HG02852 (cell line): ENCODE measurements around the gene KLHL22.
"Not testable (repeated sequence)": the region's sequence is repeated elsewhere in the genome, so short reads cannot be mapped to it uniquely, and the experiment has no call there.

ENCODE experiments used
- ATAC-seq: cut with Tn5 transposase; IDR thresholded peaks from one replicate; pipeline ENCODE4 v1.9.1; 2021; ENCODE audit warnings: mild to moderate bottlenecking, moderate library complexity; ENCODE audit not compliant: unreplicated experiment

The KLHL22 gene, protein sequence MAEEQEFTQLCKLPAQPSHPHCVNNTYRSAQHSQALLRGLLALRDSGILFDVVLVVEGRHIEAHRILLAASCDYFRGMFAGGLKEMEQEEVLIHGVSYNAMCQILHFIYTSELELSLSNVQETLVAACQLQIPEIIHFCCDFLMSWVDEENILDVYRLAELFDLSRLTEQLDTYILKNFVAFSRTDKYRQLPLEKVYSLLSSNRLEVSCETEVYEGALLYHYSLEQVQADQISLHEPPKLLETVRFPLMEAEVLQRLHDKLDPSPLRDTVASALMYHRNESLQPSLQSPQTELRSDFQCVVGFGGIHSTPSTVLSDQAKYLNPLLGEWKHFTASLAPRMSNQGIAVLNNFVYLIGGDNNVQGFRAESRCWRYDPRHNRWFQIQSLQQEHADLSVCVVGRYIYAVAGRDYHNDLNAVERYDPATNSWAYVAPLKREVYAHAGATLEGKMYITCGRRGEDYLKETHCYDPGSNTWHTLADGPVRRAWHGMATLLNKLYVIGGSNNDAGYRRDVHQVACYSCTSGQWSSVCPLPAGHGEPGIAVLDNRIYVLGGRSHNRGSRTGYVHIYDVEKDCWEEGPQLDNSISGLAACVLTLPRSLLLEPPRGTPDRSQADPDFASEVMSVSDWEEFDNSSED

DNA sequence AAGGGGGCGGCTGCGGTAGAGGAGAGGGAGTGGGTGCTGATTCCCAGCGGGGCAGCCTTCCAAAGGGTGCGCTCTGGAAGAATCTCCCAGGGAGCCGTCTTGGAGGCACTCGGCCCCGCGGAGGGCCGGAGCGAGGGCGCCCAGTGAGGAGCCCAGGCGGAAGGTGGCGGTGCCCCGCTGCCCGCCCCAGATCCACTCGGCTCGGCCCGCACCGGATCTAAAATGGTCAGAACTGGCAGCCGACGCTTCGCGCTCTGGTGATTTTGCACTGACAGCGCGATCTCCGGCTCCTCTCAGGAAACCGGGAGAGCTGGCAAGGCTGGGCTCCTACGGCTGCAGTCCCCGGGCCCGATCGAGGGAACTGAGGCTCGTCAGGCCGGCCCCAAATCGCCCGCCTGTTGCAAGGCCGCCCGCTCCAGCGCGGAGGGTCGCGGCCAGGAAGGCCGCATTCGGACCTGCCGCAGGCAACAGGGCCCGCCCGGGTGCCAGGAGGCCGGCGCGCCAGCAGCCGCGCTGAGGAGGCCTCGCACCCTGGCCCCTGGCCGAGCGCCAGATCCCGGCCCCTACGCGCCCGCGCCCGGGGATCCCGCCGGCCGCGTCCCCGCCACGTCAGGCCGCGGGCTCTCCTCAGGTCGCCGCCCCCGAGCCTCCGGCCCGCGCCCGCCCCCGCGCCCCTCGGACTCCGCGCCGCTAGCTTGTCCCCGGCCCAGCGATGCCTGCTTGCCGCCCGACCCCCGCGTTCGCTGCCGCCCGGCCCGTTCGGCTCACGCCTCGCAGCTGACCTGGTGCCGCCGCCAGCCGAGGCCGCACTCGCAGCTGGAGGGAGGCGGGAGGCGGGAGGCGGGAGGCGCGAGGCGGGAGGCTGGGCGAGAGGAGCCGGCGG, at the start of gene KLHL22:
KLHL22 (minus strand) TSS at position 818 of the 883 bp plus-strand sequence. CDS start 6,584 bp downstream, outside the sequence.
- peak; percentile 38 for ATAC-seq

DNA sequence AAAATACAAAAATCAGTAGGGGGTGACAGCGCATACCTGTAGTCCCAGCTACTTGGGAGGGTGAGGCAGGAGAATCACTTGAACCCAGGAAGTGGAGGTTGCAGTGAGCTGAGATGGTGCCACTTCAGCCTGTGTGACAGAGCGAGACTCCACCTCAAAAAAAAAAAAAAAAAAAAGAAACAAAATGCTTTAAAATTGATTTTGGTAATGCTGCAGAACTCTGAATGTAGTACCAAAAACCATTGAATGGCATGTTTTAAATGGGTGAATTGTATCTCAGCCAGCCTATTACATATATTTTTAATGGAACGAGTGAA, 49.7 kb upstream of the KLHL22 start:
- not testable (repeated sequence) for ATAC-seq

DNA sequence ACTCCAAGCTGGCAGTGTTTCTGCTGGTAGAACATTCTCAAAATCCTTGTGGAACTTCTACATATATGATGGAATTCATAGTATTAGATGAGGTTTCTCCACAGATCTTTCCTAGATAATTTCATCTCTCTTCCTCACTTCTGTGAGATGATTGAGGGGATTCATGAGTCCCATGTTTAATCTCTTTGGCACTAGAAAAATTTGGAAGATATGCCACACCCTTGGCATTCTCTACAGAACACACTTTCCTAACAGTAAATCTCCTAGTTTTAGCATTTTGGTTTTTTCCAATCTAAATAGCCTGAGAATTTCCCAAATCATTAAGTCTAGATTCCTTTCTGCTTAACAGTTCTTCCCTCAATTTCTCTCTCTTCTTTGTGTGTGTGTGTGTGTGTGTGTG, 47.1 kb upstream of the KLHL22 start:
- no peak for ATAC-seq

DNA sequence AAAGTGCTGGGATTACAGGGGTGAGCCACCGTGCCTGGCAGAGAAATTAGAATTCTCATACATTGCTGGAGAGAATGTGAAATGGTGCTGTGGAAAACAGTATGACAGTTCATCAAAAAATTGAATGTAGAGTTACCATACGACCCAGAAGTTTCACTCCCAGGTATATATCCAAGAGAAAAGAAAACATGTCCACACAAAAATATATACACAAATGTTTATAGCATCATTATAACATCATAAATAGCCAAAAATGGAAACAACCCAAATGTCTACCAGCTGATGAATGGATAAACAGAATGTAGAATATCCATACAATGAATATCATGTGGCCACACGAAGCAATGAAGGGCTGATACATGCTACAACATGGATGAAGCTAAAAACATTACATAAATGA, 46.5 kb upstream of the KLHL22 start:
- ATAC-seq: no peak

DNA sequence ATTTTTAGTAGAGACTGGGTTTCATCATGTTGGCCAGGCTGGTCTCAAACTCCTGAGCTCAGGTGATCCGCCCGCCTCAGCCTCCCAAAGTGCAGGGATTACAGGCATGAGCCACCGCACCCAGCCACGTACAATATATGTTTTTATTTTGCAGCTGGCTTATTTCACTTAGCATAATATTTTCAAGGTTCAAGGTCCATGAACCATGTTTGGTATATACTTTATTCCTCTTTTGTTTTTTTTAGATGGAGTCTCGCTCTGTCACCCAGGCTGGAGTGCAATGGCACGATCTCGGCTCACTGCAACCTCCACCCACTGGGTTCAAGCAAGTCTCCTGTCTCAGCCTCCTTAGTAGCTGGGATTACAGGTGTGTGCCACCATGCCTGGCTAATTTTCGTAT, 43.3 kb upstream of the KLHL22 start:
- not testable (repeated sequence) for ATAC-seq

DNA sequence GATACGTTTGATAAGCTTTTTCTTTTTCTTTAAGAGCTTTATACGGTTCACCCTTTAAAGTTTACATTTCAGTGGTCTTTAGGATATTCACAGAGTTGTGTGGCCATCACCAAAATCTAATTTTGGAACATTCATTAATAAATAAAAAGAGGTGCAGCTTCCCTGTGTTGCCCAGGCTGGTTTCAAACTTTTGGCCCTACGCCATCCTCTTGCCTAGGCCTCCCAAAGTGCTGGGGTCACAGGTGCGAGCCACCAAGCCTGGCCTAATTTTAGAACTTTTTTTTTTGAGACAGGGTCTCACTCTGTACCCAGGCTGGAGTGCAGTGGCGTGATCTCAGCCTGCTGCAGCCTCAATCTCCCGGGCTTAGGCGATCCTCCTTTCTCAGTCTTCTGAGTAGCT, 42.4 kb upstream of the KLHL22 start:
- ATAC-seq: no peak

DNA sequence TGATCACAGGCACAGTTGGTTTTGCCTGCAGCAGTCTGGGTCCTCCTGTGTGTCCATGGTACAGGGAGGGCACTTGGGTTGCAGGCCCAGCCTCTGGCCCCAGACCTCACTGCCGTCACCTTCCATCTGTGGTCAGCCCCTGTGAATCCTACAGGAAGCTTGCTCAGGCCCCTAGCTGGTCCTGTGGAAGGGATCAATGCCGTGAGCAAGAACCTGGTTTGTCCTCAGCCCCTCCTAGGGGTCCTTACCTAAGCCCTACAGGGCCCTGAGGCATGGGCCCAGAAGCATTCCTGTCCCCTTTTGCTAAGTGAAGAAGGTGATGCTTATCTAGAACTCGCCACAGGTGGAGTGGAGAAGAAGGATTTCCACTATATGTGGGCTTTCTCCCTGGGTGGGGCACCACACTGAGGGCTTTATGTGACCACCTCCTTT, 41.7 kb upstream of the KLHL22 start:
- no peak for ATAC-seq

DNA sequence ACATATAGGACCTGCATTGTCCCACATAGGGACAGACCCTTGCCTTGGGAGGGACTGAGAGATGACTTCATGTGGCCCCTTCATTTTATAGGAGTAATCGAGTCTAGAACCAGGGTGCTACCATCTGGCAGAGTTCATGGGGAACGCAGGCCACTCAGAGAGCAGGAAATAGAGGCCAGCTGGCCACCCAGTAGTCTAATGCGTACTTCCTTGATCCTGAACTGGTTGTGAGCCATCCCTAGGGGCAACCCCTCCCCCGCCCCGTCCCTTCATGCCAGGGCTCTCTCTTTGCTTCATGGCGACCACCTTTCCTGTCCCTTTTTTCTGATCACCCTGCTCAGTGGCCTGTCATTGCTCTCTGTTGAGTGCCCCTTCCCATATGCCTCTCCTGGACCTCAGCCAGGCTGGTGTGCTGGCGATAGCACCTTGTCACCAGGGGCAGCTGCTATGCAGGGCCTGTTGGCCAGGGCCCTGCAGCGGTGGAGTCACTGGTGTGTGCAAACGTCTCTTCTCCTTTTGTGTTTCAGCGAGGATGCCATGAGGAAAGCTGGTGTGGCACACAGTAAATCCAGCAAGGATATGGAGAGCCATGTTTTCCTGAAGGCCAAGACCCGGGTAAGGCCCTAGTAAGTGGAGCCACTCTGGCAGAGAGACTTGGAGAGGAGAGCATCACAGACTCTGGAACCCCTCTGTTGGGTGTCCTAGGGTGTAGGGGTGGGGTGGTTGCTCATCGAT, 41.2 kb upstream of the KLHL22 start:
- ATAC-seq: no peak

DNA sequence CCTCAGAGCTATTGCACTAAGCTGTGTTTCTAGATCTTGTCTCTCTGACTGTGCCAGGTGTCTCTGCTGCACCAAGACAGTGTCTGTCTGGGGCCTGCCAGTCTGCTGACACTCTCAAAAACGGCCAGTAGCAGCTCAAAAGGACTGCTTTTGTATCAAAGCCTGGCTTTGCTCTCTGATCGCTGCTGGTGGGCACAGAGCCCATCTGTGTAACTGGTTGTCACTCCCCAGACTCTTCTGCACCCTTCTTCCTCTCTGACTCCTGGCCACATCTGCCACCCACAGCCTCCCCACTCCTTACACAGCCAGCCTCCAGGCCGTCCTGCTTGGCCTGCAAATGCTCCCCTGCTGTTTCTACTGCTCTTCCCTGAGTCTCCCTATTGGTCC, 38.3 kb upstream of the KLHL22 start:
- ATAC-seq: no peak

DNA sequence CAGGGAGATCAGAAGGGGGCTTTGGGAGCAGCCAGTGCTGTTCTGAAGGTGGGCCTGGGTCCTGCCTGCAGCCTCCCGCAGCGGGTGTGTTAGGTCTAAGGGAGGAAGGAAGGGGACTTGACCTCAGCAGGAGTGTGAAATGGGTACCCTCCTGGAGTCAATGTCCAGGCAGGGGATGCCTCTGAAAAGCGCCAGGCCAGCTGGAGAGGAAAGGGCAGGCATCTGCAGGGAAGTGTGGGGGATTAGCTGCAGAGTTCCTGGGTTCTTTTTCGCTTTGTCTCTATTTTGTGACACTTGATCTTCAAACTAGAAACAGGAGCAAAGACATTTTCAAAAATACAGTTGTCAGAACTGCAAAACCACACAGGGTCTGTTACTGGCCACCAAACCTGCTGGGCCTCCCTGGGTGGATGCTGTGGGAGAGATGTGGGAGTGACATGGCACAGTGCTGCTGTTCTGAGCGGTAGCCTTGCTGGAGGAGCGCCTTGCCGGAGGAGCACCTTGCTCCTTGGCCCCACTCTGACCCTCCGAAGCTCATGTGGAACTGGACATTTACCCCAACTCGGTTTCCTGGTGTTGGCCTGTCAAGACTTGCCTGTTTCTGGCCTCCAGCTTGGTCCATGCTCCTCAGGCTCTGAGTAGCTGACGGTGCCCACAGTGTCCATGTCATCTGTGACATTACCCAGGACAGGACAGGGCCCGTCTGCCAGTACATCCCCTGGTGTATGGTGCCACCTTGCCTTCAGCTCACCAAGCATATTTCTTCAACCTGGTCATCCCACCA, 37.7 kb upstream of the KLHL22 start:
- no peak for ATAC-seq

DNA sequence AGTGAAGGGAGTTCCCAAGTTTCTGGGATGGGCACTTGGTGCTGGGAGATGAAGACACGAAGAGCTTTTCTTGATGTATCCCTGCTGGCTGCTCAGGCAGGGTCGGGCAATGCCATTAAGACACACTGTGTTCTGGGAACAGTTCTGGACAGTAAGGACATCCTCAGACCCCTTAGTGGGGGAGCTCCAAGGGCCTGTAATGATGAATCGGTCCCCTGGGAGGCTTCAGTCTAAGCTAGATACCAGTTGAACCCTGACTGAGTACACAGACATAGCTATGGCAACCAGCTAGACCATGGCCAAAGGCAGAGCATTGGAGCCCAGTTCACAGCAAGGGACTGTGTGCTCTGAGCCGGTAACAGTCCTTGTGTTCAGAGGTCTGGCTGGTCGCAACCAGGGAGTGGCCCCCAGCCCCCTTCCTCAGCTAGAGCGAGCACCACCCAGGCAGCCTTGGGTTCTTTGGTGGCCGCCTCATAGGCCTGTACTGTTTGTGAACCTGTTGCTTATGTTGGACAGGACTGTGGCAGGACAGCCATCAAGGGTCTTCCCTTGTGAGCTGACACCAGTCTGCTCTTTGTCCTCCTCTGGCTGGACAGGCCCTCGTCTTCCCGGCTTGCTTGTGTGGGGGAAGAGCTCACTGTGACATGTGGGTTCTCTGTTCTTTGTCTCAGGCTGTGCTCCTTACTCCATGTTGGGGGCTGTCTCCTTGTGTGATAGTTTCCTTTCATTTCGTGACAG, 36.8 kb upstream of the KLHL22 start:
- no peak for ATAC-seq

DNA sequence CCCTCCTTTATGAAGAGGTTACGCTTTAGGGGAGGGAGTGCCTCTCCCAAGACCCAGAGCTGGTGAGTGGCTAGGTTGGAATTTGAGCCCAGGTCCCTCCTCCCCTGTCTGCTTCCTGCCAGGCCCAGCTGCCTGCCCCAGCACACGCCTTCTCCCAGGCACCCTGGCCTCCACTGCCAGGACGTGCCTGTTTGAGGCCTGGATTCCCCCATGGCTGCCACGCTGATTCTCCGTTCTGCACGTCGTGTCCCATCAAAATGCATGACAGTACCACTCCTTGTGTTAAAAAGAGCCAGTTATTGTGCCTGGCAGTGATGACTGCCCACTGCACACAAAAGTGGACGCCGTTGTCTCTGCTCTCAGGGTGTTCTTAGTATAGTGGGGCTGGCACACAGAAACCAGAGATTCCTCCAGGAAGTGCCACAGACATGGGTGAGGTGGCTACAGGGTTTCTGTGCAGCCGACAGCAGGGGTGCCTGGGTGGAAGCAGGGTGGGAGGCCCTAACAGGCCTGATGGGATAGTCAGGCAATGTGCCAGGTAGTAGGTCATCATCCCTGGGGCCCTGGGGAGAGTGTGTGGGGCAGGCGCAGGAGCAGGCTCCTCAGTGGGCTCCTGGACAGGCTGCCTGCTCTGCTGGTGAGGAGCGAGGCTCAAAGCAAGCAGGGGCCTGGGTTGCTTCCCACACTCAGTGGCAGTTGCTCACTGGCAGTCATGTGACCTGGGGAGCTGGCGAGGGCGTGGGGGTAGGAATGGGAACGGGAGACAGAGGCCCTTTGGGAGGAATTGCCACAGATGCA, 36.0 kb upstream of the KLHL22 start:
- ATAC-seq: no peak

DNA sequence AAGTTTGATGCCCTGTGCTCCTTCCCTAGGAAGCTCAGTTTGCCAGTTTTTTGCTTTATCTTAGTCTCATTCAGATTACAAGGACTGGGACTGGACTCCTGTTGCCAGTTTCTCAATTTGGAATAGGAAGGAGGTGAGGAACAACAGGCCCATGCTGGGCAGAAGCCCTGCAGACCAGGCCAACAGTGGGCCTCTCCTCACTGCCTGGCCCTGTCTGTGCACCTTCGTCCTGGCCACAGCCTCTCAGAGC, 35.5 kb upstream of the KLHL22 start:
- ATAC-seq: no peak

DNA sequence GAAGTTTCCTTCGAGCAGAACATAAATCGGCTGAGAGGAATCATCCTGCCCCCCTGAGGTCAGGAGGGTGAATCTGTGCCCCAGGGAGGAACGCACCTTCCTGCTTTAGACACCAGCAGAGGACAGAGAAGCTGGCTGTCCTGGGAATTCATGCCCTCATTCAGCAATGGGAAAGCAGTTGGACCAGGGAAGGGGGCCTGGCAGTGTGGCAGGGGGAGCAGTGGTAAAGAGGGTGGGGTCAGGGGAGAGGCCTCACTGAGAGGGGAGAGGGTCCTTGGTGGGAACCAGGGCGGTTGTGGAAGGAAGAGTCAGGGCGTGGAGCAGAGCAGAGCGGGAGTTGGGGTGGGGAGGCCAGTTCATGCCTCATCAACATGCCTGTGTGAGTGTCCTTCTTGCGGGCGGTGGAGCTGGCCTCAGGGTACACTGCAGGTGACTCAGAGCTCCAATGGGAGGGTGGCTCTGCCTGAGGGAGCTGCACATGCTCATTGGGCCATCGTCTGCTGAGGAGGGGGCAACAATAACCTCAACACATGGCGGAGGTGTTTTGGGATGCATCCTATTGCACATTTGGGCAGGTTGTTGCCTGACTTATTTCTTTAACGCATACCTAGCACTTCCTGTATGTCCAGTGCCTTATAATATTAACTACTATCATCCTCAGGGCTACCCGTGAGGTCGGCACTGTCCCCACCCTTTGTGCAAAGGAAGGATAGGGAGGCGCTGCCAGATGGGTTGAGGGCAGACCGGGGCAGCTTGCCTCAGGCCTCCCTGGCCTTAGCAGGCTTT, 35.0 kb upstream of the KLHL22 start:
- ATAC-seq: no peak

DNA sequence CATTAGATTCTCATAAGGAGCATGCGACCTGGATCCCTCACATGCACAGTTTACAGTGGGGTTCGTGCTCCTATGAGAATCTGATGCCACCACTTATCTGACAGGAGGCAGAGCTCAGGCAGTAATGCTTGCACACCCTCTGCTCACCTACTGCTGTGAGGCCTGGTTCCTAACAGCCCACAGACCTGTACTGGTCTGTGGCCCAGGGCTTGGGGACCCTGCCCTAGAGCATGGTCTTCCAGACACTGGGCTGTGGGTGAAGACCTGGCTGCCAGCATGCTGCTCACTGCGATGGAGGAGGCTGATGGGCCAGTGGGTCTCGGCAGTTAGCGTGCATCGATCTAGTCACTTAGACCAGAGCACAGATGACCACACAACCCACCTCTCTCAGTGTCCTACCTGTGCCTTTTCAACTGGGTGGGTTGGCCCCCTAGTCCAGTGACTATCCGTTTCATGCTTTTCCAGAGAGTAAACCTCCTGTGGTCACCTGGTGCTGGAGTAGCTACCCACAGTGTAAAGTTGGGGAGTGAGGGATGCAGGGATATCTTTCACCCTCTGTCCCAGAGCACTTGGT, 32.9 kb upstream of the KLHL22 start:
- no peak for ATAC-seq

DNA sequence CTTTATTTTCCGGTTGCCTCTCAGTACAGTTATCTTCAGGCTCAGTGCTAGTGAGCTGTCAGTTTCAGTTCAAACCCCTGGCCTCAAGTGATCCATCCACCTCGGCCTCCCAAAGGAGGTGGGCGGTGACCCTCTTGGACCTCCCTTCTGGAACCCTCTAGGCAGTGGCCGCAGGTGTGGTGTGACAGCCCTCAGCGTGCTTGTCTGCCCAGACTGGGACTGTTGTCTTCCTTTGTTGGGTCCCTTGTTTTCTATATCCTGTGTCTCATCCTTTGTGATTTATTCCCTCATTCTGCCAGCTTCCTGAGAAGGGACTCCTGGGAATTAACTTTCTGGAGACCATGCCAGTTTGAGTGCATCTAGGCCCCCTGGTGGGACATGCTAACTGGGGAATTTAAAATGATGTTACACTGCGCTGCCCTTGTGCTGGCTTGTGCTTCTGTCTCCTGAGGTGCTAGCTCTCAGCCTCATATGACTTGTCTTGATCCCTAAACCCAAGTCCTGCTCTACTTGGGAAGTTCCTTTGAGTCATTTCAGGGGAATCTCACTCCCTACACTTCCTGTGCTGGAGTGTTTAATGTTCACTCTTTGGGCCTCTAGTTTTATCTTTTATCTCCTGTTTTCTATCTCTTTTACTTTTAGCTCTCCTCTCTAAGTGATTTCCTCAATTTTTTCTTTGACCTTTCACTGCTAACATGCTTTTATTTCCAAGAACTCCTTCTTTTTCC, 31.2 kb upstream of the KLHL22 start:
- no peak for ATAC-seq

DNA sequence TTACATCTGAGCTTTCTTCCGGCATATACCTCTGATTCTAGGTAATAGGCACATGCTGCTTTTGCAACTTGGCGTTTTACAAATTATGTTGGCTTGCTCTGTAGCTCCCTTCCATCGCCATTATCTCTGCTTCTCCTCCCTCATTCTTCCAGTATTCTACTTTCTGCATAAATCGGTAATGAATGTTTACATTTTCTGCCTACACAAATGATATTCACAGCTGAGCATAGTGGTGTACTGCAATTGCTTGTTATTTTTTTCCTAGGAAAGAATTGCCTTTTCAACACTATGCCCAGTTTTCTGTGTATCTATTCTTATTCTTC, 30.7 kb upstream of the KLHL22 start:
- ATAC-seq: no peak
